Keratinocyte (primary cell): ENCODE data around the gene ZBTB46. TPM values are rescaled to one million over a fixed set of nuclear protein-coding genes. Genes with fewer than 3 reads are reported as not detected.

Experiments used
- DNase-seq: peaks from one replicate; pipeline ENCODE4 v3.0.0-alpha.2; 2011; ENCODE audit warnings: low read depth, missing footprints, low spot score
- FAIRE-seq: peaks from 2 replicates; lab custom pipeline; 2011; peaks lifted over from hg19 to GRCh38; lab: Jason Lieb, UNC
- H2AFZ ChIP-seq: 2 replicates; pipeline ENCODE4 v1.6.0; 2012; ENCODE audit warnings: low read length, control low read depth, inconsistent platforms; ENCODE audit not compliant: control insufficient read depth
- H3K27ac ChIP-seq: 2 replicates; pipeline ENCODE4 v1.5.1; 2011; ENCODE audit warnings: low read length; ENCODE audit not compliant: control insufficient read depth, insufficient read depth
- H3K27me3 ChIP-seq: 3 replicates; pipeline ENCODE4 v1.6.0; 2011; ENCODE audit warnings: low read length; ENCODE audit not compliant: control insufficient read depth, insufficient read depth; ENCODE audit errors: extremely low read depth
- H3K36me3 ChIP-seq, 2 experiments: 2 replicates in 1 of 2; 3 replicates in 1 of 2; pipeline ENCODE4 v1.5.1; 2011; ENCODE audit warnings: low read length in 2 of 2, mild to moderate bottlenecking in 1 of 2; ENCODE audit not compliant: control insufficient read depth in 2 of 2, insufficient read depth in 2 of 2; ENCODE audit errors: extremely low read depth in 1 of 2
- H3K4me1 ChIP-seq: 3 replicates; pipeline ENCODE4 v1.5.1; 2011; ENCODE audit warnings: low read length; ENCODE audit not compliant: control insufficient read depth, insufficient read depth; ENCODE audit errors: extremely low read depth
- H3K4me2 ChIP-seq: 3 replicates; pipeline ENCODE4 v1.6.0; 2011; ENCODE audit warnings: low read depth, low read length; ENCODE audit not compliant: control insufficient read depth, insufficient read depth; ENCODE audit errors: extremely low read depth
- H3K4me3 ChIP-seq, 3 experiments: fragments of 200-600 bp in 1 of 3; sonication (generic) in 1 of 3; 2 replicates in 2 of 3; 3 replicates in 1 of 3; pipeline ENCODE4 v1.5.1; 2011 to 2016; ENCODE audit warnings: low read length in 3 of 3, mild to moderate bottlenecking in 3 of 3, control low read depth in 2 of 3, inconsistent platforms in 1 of 3, low read depth in 1 of 3, mixed read lengths in 1 of 3, mixed run types in 1 of 3, moderate library complexity in 1 of 3; ENCODE audit not compliant: control insufficient read depth in 2 of 3, insufficient read depth in 2 of 3; ENCODE audit errors: extremely low read depth in 1 of 3
- H3K79me2 ChIP-seq: 2 replicates; pipeline ENCODE4 v1.6.0; 2012; ENCODE audit warnings: low read length; ENCODE audit not compliant: control insufficient read depth, insufficient read depth
- H3K9ac ChIP-seq: 3 replicates; pipeline ENCODE4 v1.6.0; 2011; ENCODE audit warnings: low read length; ENCODE audit not compliant: control insufficient read depth, insufficient read depth; ENCODE audit errors: extremely low read depth
- H3K9me1 ChIP-seq: 3 replicates; pipeline ENCODE4 v1.6.0; 2011; ENCODE audit warnings: low read length; ENCODE audit not compliant: control insufficient read depth, insufficient read depth; ENCODE audit errors: extremely low read depth
- H3K9me3 ChIP-seq: 2 replicates; pipeline ENCODE4 v1.5.1; 2012; ENCODE audit warnings: low read depth, low read length; ENCODE audit not compliant: control insufficient read depth
- H4K20me1 ChIP-seq: 3 replicates; pipeline ENCODE4 v1.6.0; 2011; ENCODE audit warnings: low read length; ENCODE audit not compliant: control insufficient read depth, insufficient read depth; ENCODE audit errors: extremely low read depth
- EZH2 ChIP-seq: IDR thresholded peaks from one replicate; pipeline ENCODE4 v1.6.1; 2012; ENCODE audit warnings: inconsistent platforms, mild to moderate bottlenecking, low read length, moderate library complexity
- dilution Hi-C: fragments of 300-500 bp; cut with MboI; formaldehyde crosslinking; loops from one replicate; pipeline ENCODE4 v1.7.0; 2020; ENCODE audit warnings: low sequenced_read_pairs; ENCODE audit not compliant: extremely low pct_ligation_motif_present
- polyA plus RNA-seq, 5 experiments: library from polyadenylated mRNA; depleted of rRNA in 3 of 5; stranded (reverse) in 3 of 5; stranded (forward) in 1 of 5; unstranded in 1 of 5; fragments of >200 nt; gene quantifications; 1 replicate in 1 of 5; 2 replicates in 3 of 5; 3 replicates in 1 of 5; pipeline versions ENCODE4 v1.2.1 to v1.2.3, GENCODE V29; 2011 to 2012; ENCODE audit warnings: missing spikeins in 2 of 5, low read depth in 1 of 5, low replicate concordance in 1 of 5
- TF ChIP-seq, protein P1 (sequence below), 3 experiments: IDR thresholded peaks in 1 of 3; conservative IDR thresholded peaks in 1 of 3; optimal IDR thresholded peaks in 1 of 3; 2 replicates in 2 of 3; 3 replicates in 1 of 3; pipeline versions ENCODE3 to v1.5.1; 2011; ENCODE audit warnings: low read length in 3 of 3, mild to moderate bottlenecking in 3 of 3, moderate library complexity in 2 of 3, control low read depth in 1 of 3, inconsistent platforms in 1 of 3; ENCODE audit not compliant: insufficient read depth in 2 of 3; ENCODE audit errors: extremely low read depth in 1 of 3

ZBTB46 gene
- polyA plus RNA-seq, 1 donor (not counting 4 experiments of a cell fraction or from before 2014, with no cell fraction given) = 0.12 TPM

DNA sequence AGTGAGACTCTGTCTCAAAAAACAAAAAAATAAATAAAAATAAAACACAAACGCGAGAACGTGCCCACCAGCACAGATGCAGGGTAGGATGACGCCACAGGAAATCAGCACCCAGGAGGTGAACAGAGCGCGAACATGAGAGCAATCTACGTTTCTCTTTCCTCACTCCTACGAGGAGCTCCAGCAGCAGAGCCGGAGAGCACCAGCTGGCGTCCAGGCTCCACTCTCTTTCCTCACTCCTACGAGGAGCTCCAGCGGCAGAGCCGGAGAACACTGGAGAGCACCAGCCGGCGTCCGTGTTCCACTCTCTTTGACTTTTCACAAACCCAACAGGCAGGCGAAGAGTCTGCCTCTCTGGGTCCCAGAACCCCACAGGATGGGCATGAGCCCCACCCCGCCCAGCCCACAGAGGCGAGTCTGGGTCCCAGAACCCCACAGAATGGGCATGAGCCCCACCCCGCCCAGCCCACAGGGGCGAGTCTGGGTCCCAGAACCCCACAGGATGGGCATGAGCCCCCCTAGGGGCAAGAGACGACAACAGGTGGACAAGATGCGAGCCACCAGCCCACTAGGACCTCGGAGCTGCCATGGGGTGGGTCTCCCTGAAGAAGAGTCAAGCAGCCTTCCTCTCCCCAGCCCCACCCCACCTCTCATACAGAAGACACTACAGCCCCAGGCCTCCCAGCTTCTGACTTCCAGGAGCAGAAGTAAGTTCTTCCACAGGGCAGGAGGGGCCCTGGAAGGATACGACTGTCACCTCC, 20.2 kb downstream of the ZBTB46 start:
- DNase-seq (no peak), FAIRE-seq (no peak)
- no peak overlapping the region for H2AFZ ChIP-seq
- H3K4me2 ChIP-seq = no peak overlapping the region
- no peaks in the 10 kb centered on the region for H4K20me1 ChIP-seq
- peaks cover 3% of the 10 kb centered on the region for H3K27me3 ChIP-seq
- dilution Hi-C loops = no loop called here
- no peaks in the 10 kb centered on the region for H3K4me1 ChIP-seq
- TF ChIP-seq, protein P1, sequence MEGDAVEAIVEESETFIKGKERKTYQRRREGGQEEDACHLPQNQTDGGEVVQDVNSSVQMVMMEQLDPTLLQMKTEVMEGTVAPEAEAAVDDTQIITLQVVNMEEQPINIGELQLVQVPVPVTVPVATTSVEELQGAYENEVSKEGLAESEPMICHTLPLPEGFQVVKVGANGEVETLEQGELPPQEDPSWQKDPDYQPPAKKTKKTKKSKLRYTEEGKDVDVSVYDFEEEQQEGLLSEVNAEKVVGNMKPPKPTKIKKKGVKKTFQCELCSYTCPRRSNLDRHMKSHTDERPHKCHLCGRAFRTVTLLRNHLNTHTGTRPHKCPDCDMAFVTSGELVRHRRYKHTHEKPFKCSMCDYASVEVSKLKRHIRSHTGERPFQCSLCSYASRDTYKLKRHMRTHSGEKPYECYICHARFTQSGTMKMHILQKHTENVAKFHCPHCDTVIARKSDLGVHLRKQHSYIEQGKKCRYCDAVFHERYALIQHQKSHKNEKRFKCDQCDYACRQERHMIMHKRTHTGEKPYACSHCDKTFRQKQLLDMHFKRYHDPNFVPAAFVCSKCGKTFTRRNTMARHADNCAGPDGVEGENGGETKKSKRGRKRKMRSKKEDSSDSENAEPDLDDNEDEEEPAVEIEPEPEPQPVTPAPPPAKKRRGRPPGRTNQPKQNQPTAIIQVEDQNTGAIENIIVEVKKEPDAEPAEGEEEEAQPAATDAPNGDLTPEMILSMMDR (optimal IDR thresholded peaks at IDR 0.05 in 1 of 3, IDR thresholded peaks at IDR 0.05 in 1 of 3, conservative IDR thresholded peaks at IDR 0.05 in 1 of 3; ENCODE audit: extremely low read depth in 1 of 3, insufficient read depth in 2 of 3, low read length in 3 of 3) = no peak
- no peak for TF ChIP-seq EZH2
- no peak overlapping the region for H3K27ac ChIP-seq
- H3K36me3 ChIP-seq = no peaks in the 10 kb centered on the region
- H3K79me2 ChIP-seq = no peaks in the 10 kb centered on the region
- H3K9me3 ChIP-seq = no peaks in the 10 kb centered on the region
- no peaks in the 10 kb centered on the region for H3K9me1 ChIP-seq
- no peak overlapping the region for H3K4me3 ChIP-seq
- H3K9ac ChIP-seq = no peak overlapping the region

DNA sequence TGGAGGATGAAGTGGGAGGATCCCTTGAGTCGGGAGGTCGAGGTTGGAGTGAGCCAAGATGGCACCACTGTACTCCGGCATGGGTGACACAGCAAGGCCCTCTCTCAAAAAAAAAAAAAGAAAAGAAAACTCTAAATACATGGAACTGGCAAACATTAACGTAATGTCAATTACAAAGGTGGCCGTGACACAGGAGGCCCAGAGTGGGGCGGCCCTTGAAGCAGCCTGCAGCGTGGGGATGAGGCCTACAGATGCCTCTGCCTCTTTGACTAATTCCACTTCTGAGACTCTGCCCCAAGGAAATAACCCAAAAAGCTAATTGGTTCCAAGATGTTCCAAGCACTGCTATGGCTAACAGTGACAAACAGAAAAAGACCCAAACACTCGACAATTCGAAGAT, 21.2 kb downstream of the ZBTB46 start:
- H4K20me1 ChIP-seq = no peaks in the 10 kb centered on the region
- DNase-seq (no peak), FAIRE-seq (no peak)
- H3K27me3 ChIP-seq = peaks cover 3% of the 10 kb centered on the region
- H3K36me3 ChIP-seq = no peaks in the 10 kb centered on the region
- dilution Hi-C loops = no loop called here
- no peaks in the 10 kb centered on the region for H3K9me1 ChIP-seq
- H3K4me2 ChIP-seq = no peak overlapping the region
- no peak overlapping the region for H3K4me3 ChIP-seq
- no peak overlapping the region for H3K27ac ChIP-seq
- H3K9ac ChIP-seq = no peak overlapping the region
- H3K4me1 ChIP-seq = no peaks in the 10 kb centered on the region
- no peak overlapping the region for H2AFZ ChIP-seq
- TF ChIP-seq, protein P1 (optimal IDR thresholded peaks at IDR 0.05 in 1 of 3, IDR thresholded peaks at IDR 0.05 in 1 of 3, conservative IDR thresholded peaks at IDR 0.05 in 1 of 3; ENCODE audit: extremely low read depth in 1 of 3, insufficient read depth in 2 of 3, low read length in 3 of 3) = no peak
- no peak for TF ChIP-seq EZH2
- no peaks in the 10 kb centered on the region for H3K9me3 ChIP-seq
- H3K79me2 ChIP-seq = no peaks in the 10 kb centered on the region
